Activated CD4-positive, alpha-beta T cell treated with anti-CD3 and anti-CD28 coated beads, Interleukin-2, Interleukin-4, amounts not matched to agents 100 ng/mL and 50 ng/mL, durations not matched to agents 16 hours and 8 hours (primary cell): Measurements from ENCODE around the gene MAP7D3.
"Not testable (repeated sequence)": the region's sequence is repeated elsewhere in the genome, so short reads cannot be mapped to it uniquely, and the experiment has no call there.

ENCODE experiments used
- DNase-seq: peaks from one replicate; pipeline ENCODE4 v3.0.0-alpha.2; 2020; ENCODE audit warnings: low spot score

The MAP7D3 gene

DNA sequence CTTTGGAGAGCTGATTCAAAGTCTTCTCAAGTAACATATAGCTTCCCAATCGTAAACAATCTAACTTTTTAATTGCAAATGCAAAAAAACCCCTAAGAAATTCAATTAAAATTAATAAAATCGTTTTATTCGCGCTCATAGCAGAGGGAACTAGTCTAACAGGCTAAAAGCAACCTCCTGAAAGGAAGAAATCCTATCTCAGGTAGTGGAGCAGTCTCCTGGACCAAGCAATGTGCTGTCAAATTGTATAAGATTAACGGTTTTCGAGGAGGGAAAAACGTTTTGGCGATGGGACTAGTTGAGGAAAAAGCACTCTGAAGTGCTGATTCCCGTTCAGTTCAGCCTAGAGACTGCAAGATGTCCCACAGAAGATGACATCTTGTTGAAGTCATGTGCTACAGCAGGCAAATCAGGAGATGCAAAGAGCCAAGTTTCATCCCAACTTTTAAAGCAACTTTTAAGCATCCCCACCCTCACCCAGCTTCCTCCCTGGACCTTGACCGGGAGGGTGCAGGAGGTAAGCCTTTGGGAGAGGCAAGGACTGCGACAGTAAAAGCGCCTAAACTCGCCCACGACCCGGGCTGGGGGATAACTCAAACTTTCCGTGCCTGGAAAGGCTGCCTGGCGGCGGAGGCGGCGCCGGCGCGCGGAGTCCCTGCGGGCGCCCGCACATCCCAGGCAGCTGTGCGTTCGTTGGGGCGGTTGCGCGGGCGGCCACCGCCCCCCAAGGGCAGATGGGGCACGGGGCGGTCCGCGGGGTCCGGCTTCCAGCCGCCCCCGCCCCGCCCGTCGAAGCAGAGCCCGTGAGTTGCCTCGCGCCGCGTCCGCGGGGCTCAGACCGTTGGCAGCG lies 784 bp downstream of the MAP7D3 start:
- no peak for DNase-seq

DNA sequence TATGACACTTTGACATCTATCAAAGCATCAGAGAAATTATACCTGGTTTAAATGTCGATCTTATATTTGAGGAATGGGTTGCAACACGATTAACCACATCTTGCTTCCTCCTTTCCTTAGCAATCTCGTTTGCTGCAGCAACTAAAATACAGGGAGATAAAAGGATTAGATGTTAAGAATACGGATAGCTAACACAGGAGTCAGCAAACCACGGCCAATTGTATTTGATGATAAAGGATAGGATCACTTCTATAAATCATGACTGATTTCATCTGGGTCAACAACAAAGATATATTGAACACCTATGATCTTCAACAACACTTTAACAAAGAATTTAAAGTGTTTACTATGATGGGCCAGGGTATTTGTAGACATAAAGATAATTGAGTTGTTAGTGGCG lies 5.0 kb downstream of the MAP7D3 start:
- no peak for DNase-seq

DNA sequence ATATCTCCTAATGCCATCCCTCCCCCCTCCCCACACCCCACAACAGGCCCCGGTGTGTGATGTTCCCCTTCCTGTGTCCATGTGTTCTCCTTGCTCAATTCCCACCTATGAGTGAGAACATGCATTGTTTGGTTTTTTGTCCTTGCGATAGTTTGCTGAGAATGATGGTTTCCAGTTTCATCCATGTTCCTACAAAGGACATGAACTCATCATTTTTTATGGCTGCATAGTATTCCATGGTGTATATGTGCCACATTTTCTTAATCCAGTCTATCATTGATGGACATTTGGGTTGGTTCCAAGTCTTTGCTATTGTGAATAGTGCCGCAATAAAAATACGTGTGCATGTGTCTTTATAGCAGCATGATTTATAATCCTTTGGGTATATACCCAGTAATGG lies 13.4 kb downstream of the MAP7D3 start:
- not testable (repeated sequence) for DNase-seq

DNA sequence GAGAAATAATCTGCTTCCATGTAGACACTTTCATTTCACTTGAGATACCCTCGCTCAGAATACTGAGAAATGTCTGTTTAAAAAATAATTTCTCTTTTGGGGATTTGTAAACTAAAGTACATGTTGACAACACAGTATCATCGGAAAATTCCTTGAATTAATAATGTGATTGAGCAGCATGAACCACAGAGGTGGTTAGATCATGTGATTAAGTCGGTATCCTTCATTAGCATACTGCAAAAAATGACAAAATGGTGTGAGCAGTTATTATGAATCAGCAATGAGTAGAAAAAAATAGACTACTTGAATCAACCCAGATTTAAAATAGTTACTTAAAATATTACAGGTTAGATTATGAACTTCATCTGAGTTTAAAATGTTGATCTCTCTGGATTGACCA lies 14.1 kb downstream of the MAP7D3 start:
- DNase-seq: no peak

DNA sequence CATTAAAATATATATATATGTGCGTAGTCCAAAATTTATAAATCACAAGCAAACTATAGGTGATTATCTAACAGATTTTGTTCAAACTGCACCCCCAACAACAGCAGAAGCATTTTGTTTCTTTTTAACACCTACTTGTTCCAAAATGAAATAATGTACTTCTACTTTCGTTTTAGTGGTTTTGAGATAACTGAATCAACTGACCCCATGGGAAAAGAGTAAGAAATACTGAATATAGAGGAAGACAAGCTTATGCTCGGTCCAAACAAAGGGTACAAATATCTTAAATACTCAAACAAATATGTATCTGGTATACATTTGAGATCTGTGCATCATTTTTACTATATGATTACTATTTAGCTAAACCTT lies 22.4 kb downstream of the MAP7D3 start:
- no peak for DNase-seq

DNA sequence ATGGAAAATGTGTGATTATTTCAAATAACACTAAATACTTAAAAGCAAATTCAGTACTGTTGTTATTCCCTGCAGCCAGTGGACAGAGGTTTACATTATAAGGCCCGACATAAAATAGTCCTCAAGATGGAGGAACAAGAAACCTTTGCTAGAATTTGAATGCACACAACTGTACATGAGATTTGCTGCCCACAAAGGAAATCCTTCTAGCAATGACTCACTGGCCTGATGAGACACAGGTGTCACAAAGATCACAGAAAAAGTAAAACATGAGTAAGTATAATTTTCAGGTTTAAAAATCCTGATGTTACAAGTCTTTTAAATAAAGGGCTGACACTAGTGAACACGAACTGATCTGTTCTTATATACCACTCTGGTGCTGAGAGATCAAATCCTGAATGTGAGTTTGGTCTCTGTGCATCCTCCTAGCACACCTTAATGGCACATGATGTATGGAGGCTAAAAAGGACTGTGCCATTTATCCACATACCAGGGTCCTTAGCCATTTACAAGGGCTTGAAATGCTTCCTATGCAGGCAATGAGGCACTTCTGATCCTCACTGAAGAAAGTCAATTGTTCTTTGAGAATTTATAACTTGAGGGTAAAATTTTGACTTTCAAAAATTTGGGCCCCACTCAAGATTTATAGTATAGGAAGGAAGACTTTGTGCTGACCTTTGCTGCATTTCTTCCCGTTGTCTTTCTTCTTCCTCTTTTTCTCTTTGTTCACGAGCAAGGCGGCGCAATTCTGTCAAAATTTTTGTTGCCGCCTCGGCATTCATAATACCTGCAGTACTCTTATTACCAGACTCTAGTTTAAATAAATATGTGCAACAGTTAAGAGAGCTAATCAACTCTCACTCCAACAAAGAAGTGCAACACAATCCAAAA lies 23.0 kb downstream of the MAP7D3 start:
- DNase-seq: peak; percentile 45

DNA sequence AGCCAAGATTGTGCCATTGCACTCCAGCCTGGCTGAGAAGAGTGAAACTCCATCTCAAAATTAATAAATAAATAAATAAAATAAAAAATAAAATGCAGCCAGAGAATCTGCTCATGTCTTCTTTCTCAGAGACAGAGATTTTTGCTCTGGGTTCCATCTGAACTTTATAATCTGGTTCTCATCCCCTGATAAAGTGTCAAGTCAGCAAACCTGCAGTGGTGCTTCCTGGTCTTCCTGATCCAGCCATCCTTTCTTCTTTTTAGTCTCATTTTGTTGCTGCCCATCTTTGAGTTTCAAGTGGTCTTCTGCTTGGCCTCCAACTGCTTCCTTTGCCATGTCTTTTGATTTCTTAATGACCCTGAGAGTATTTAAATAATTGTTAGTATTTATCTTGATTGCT lies 24.1 kb downstream of the MAP7D3 start:
- DNase-seq: no peak

DNA sequence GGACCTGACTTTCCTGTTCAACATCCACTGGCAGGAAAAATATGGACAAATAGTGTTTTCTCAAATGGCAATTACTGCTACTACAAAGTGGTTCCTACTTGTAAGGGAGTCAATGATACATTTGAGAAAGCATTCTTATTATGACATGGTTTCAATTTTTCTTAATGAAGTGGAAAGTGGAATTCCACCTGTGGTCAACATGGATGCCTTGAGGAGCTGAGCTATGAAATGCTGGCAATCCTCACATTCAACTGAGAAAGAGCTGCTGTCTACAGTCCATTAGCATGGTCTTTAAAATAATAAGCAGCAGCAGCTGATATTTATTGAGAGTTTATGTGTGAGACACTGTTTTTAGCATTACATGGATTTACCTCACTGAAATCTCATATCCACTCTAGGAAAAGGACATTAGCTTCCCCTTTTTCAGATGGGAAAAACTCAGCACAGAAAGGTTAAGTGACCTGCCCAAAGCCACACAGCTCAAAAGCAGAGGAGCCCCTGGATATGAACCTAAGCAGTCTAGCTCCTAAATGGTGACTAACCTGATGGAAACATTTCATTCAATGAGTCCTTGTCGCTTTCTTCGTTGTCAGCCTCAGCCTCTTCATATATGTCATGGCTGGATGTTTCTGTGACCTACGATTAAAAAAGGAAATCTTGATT lies 29.2 kb downstream of the MAP7D3 start:
- DNase-seq: no peak

DNA sequence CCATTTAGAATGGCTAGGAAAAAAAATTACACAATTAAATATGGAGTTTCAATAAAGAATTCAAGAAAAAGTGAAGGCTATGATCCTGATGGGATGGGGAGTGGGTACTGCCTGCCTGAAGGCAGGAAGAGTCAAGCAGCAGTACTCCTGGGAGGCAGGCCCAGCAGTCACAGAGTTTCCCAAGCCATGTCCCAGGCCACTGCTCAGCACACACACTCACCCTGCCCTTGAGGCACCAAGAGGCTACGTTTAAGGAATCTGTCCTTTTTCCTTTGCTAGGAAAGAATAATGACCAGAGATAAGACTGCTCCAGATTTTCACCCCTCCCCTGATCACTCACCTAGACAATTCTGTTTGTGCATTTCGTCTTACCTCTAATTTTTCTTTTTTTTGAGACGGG lies 30.2 kb downstream of the MAP7D3 start:
- DNase-seq: no peak

DNA sequence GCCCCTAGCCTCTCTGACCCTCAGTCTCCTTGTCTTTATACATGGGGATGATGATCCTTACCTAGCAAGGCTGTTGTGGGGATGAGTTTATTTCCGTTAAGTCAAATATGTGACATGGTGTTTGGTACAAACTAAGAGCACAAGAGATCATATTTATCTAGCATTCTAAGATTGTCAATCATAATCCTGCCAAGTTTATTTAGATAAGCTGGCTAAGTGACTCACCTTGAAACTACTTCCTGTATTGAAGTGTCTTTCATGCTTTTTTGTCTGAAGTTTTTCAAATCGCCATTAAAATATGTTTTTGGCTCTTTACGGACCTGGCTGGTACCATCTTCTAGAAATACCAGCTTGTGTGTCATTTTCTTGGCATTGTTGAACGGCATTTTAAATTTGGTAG lies 30.7 kb downstream of the MAP7D3 start:
- no peak for DNase-seq

DNA sequence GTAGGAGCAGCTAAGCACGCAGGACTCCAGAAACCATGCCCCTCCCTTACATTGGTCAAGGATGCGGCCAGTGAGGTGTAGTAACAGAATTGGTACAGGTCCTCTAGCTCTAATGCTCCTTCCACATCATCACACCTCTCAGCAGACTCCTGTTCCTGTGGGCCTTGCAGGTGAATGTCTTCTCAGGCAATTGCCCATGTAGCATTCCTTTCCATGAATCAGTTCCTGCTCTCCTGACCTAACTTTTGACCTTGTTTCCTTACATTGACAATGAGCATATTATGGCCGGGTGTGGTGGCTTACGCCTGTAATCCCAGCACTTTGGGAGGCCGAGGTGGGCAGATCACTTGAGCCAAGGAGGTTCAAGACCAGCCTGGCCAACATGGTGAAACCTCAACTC lies 31.3 kb downstream of the MAP7D3 start:
- DNase-seq: no peak

DNA sequence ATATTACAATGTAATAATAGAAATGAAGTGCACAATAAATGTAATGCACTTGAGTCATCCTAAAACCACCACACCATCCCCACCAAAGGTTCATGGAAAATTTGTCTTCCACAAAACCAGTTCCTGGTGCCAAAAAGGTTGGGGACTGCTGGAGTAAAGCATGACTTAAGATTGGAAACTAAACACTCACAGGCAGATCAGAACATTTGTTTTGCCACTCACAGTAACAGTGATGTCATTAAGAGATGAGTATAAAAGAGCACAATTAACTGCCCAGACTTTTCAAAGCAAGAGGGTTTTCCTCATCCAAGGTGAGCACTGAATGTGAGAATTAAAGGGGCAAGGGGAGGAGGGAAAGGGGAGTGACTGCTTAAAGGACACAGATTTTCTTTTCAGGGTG lies 35.6 kb downstream of the MAP7D3 start:
- no peak for DNase-seq

DNA sequence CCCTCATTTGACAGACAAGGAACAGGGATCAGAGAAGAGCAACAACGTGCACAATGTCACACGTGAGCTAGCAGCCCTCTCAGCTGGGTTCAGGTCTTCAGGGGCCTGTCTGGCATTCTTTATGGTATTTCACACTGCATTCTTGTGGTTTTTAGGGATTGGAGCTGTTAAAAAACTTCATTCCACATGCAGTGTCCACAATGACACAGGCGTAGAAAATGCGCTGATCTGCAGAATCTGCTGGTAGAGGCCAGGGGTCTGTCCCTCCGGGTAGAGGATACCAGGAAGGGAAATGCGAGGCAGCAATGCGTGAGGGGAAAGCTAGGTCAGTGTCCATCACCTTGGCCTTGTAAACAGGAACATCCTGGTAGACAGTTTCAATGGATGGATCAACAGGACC lies 36.6 kb downstream of the MAP7D3 start:
- no peak for DNase-seq

DNA sequence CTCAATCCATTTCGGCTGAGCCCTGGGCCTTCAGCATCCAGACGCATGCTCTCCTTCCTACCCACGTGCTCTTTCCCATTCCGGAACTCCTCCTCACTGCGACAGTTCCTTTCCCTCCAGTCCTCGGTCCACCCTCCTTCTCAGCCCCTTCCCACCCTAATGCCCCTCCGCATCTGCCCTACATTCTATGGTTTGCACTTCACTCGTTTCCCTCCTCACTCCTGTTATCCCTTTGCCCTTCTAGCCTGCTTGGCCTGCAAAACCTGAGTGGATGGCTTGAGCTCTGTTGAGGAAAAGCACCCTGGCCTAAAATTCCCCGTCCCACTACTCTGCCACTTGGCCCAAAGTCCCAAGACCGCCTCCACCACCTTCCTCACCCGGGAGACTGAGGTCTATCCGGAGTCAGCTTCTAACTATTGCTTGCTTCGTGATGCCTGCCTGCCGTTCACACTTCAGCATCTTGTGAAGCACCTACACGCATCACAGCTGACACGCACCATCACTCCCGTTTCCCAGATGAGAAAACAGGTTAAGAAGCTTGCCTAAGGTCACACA lies 38.6 kb downstream of the MAP7D3 start:
- DNase-seq: no peak

DNA sequence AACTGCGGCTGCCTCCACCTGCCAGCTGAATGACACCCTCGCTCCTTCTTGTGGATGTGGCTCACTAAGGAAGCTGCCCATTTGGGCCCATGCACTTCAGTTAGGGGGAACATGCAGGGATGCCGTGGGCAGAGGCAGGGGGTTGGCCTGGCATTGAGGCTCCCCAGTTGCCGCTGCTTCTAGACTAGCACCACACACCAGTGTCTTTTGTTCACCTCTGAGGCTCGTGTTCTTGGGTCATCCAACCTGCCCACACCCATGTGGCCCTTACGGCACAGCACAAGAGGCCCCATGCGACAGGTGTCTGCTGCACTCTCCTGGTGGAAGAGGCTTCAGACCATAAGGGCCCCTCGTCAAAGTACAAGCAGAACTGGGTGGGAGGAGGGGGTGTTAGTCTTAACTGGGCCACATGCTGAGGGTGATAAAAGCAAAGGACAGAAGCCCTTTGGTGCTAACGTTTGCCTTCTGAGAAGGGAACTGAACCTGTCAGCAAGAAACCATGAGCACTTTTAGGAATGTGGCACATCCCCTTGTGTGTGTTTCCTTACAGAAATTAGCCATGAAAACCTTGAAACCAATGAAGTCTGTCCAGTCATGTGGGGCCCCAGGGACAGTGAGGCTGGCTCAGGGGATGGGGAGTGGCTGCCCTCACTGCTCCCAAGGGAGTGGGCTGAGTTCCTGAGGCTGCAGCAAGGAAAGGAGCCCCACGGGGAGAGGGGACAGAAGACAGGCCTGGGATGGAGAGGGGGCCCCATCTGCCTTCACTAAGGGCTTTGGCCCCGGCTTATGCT lies 39.2 kb downstream of the MAP7D3 start:
- no peak for DNase-seq

DNA sequence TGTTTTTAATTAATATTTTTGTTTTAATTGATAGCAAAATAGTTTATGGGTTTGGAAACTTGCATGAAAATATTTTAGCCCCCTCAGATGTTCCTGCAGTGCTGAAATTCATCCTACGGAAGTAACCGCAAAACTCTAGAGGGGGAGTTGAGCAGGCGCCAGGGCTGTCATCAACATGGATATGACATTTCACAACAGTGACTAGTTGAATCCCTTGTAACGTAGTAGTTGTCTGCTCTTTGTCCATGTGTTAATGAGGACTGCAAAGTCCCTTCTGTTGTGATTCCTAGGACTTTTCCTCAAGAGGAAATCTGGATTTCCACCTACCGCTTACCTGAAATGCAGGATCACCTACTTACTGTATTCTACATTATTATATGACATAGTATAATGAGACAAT lies 40.4 kb downstream of the MAP7D3 start:
- DNase-seq: no peak

DNA sequence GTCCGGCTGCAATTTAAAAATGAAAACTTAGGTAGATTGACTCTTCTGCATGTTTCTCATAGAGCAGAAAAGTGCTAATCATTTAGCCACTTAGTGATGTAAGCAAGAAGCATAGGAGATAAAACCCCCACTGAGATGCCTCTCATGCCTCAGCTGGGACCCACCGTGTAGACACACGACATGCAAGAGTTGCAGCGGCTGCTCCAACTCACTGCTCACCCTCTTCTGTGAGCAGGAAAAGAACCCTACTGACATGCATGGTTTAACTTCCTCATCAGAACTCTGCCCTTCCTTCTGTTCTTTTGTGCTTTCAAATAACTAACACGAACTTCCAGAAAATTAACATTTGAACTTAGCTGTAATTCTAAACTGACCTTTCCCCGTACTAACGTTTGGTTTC lies 41.0 kb downstream of the MAP7D3 start:
- no peak for DNase-seq

DNA sequence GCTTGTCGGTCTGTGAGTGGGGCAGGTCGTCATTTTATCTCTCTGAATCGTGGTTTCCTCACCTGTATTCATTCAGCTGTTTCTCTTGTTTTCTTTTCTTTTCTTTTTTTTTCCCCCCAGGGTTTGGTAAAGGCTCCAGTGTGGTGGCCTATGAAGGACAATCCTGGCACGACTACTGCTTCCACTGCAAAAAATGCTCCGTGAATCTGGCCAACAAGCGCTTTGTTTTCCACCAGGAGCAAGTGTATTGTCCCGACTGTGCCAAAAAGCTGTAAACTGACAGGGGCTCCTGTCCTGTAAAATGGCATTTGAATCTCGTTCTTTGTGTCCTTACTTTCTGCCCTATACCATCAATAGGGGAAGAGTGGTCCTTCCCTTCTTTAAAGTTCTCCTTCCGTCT lies 41.4 kb downstream of the MAP7D3 start:
- no peak for DNase-seq

DNA sequence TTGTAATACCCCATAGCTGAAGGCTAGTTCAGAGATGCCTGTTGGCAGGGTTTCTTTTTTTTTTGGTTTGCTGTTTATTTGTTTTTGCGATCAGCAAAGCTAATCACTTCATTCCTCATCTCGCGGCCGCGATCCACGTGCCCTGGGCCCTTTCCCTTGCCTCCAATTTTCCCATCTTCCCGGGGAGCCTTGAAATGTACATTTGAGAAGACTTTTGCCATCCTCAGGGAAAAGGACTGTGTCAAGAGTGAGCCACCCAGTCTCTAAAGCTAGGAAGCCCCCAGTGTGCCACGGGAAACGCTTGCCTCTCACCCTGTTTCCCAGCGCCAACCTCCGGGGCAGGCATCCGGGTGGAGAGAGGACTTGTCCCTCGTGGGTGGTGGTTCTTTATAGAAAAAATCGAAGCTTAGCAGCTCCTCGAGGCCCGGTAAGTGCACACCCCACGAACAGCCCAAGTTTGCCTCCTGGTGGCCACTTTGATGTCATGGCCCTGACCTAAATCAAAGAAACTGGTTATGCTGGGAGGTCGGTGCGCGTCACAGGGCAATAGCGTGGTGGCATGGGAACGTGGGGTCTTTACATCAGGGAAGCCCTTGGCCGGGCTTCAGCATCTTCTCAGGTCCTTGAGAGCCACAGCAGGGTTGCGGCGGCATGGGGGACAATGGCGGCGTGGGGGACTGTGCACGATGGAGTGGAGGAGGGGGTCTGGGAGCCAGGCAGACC lies 42.0 kb downstream of the MAP7D3 start:
- no peak for DNase-seq

DNA sequence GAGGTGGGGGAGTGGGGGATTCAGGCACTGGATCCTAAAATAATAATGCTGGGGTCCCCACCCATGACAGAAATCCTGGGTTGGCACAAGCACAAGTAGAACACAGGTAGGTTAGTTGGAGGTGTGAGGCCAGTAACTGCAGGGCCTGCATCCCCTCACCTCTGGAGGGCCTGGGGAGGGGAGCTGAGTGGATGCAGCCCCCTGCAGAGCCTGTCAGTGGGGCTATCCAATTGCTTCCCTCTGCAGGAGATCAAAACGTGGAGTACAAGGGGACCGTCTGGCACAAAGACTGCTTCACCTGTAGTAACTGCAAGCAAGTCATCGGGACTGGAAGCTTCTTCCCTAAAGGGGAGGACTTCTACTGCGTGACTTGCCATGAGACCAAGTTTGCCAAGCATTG lies 43.7 kb downstream of the MAP7D3 start:
- DNase-seq: no peak

DNA sequence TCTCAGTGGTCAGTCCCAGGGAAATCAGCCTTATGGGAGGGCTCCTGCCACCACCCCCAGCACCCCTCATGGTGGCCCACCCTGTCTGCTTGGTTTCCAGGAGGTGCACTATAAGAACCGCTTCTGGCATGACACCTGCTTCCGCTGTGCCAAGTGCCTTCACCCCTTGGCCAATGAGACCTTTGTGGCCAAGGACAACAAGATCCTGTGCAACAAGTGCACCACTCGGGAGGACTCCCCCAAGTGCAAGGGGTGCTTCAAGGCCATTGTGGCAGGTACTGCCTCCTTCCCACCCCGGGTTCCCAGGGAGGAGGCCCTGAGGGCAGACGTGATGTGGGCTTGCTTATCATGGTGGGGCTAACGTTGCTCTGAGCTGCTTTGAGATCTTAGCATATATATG lies 44.3 kb downstream of the MAP7D3 start:
- DNase-seq: no peak
